HepG2 (cell line): ENCODE results near the gene B3GALT5. TPM values are rescaled to one million over a fixed set of nuclear protein-coding genes. Genes with fewer than 3 reads are reported as not detected.

Experiments used
- ATAC-seq: fragments of 200-7000 bp; cut with Tn5 transposase; 3 replicates; pipeline ENCODE4 v1.9.1; 2020; ENCODE audit warnings: mild to moderate bottlenecking, moderate library complexity
- BruUV-seq: library from RNA; stranded (reverse); fragments of 400-500 nt; replicated peaks from 2 replicates; lab custom pipeline; 2021; lab: Mats Ljungman, UMichigan
- CTCF ChIA-PET: fragments of 300-600 bp; formaldehyde crosslinking; extraction: SDS; loops from one replicate; lab custom pipeline; 2021; ENCODE audit warnings: low total read pairs, inconsistent platforms, low intra/inter-chr PET ratio; lab: Yijun Ruan, JAX
- POLR2A ChIA-PET: fragments of 350-600 bp; sonication (Branson Sonifier 250); formaldehyde crosslinking; loops from one replicate; lab custom pipeline; 2020; ENCODE audit warnings: antibody characterized with exemption, inconsistent platforms; lab: Yijun Ruan, JAX
- DNase-seq: peaks from one replicate; pipeline ENCODE4 v3.0.0-alpha.2; 2015; ENCODE audit warnings: low spot score
- FAIRE-seq: peaks from 3 replicates; lab custom pipeline; 2011; peaks lifted over from hg19 to GRCh38; lab: Jason Lieb, UNC
- H2AFZ ChIP-seq: one replicate; pipeline ENCODE4 v1.6.1; 2011; ENCODE audit warnings: low read length, inconsistent platforms
- H3K27ac ChIP-seq: fragments of 300-600 bp; 3 replicates; pipeline ENCODE4 v1.8.0; 2011; ENCODE audit warnings: mixed run types, mild to moderate bottlenecking, mixed read lengths, low read length, inconsistent platforms; ENCODE audit not compliant: insufficient read depth; ENCODE audit errors: extremely low read length
- H3K27me3 ChIP-seq, 2 experiments: fragments of 200-600 bp in 1 of 2; 2 replicates in 1 of 2; 3 replicates in 1 of 2; pipeline versions ENCODE4 v1.6.0 to v1.8.0; 2011; ENCODE audit warnings: low read length in 2 of 2, mild to moderate bottlenecking in 2 of 2, moderate library complexity in 2 of 2, inconsistent platforms in 1 of 2; ENCODE audit not compliant: insufficient read depth in 2 of 2, control insufficient read depth in 1 of 2
- H3K36me3 ChIP-seq, 2 experiments: fragments of 200-600 bp in 1 of 2; replicated peaks in 1 of 2; 2 replicates in 1 of 2; 3 replicates in 1 of 2; pipeline versions ENCODE4 v1.5.1 to v1.8.0; 2011; ENCODE audit warnings: low read length in 2 of 2, inconsistent platforms in 1 of 2; ENCODE audit not compliant: insufficient read depth in 2 of 2, control insufficient read depth in 1 of 2
- H3K4me1 ChIP-seq: 2 replicates; pipeline ENCODE4 v1.5.1; 2012; ENCODE audit warnings: low read length, inconsistent platforms; ENCODE audit not compliant: insufficient read depth
- H3K4me2 ChIP-seq: 2 replicates; pipeline ENCODE4 v1.6.0; 2011; ENCODE audit warnings: low read depth, low read length, inconsistent platforms
- H3K4me3 ChIP-seq, 3 experiments: fragments of 200-600 bp in 1 of 3; sonication (generic), shearing (Covaris generic) in 1 of 3; replicated peaks in 1 of 3; 2 replicates each; pipeline ENCODE4 v1.5.1; 2011 to 2016; ENCODE audit warnings: low read length in 3 of 3, inconsistent platforms in 2 of 3, low read depth in 2 of 3, mild to moderate bottlenecking in 2 of 3, control low read depth in 1 of 3, mixed read lengths in 1 of 3; ENCODE audit not compliant: insufficient read depth in 1 of 3
- H3K79me2 ChIP-seq: one replicate; pipeline ENCODE4 v1.6.1; 2011; ENCODE audit warnings: low read length, inconsistent platforms; ENCODE audit not compliant: insufficient read depth
- H3K9ac ChIP-seq: 2 replicates; pipeline ENCODE4 v1.6.0; 2011; ENCODE audit warnings: mild to moderate bottlenecking, low read depth, low read length, inconsistent platforms; ENCODE audit not compliant: insufficient read depth
- H3K9me3 ChIP-seq: 2 replicates; pipeline ENCODE4 v1.5.1; 2012; ENCODE audit warnings: mild to moderate bottlenecking, low read length
- H4K20me1 ChIP-seq: 2 replicates; pipeline ENCODE4 v1.6.0; 2011; ENCODE audit warnings: inconsistent platforms, mild to moderate bottlenecking, low read length, moderate library complexity; ENCODE audit not compliant: insufficient read depth
- EZH2 ChIP-seq: conservative IDR thresholded peaks from 2 replicates; pipeline ENCODE4 v1.6.1; 2012; ENCODE audit warnings: mild to moderate bottlenecking, low read depth, low read length, moderate library complexity
- JUNB ChIP-seq: sonication (generic); formaldehyde crosslinking; IDR thresholded peaks from 2 replicates; pipeline ENCODE4 v1.8.0; 2022; ENCODE audit warnings: missing genetic modification reagents, mild to moderate bottlenecking, borderline replicate concordance
- RAD21 ChIP-seq: fragments of 450-650 bp; formaldehyde crosslinking; IDR thresholded peaks from 2 replicates; pipeline ENCODE4 v1.5.0; 2020; ENCODE audit warnings: mild to moderate bottlenecking
- ZNF253 ChIP-seq: sonication (generic); formaldehyde crosslinking; IDR thresholded peaks from 2 replicates; pipeline ENCODE4 v1.8.0; 2022; ENCODE audit warnings: mild to moderate bottlenecking, missing genetic modification reagents, borderline replicate concordance
- ZNF652 ChIP-seq: IDR thresholded peaks from 2 replicates; pipeline ENCODE4 v1.6.1; 2016; ENCODE audit warnings: low read depth, borderline replicate concordance
- WGBS: methylation state at CpG from one replicate; pipeline ENCODE4 v1.1.6; 2017; ENCODE audit warnings: low lambda C conversion rate; 5-methylcytosine and 5-hydroxymethylcytosine counted together
- in situ Hi-C: cut with HindIII; loops from 2 replicates; pipeline ENCODE4 v1.10.0; 2017; ENCODE audit warnings: low pct_unique_long_range_greater_than_20kb; ENCODE audit not compliant: extremely low pct_ligation_motif_present
- intact Hi-C: fragments of 100-400 bp; cut with micrococcal nuclease; formaldehyde crosslinking; loops from one replicate; pipeline ENCODE4 v1.10.0; 2022; ENCODE audit not compliant: unreplicated experiment
- polyA plus RNA-seq, 8 experiments: library from polyadenylated mRNA; depleted of rRNA in 3 of 8; stranded (reverse) in 7 of 8; unstranded in 1 of 8; fragments of >200 nt; fragmentation: Illumina TruSeq in 4 of 8; extraction: Trizol in 4 of 8; gene quantifications; 2 replicates each; pipeline versions ENCODE4 v1.2.1 to v1.2.3, GENCODE V29; 2011 to 2016; ENCODE audit warnings: low read depth in 4 of 8, missing spikeins in 1 of 8, mixed read lengths in 1 of 8; ENCODE audit not compliant: insufficient read depth in 1 of 8
- total RNA-seq, 5 experiments: library from RNA; depleted of rRNA; stranded (reverse); fragments of >200 nt; fragmentation: Illumina TruSeq; extraction: Trizol; gene quantifications; 2 replicates each; pipeline ENCODE4 v1.2.3, GENCODE V29; 2016; ENCODE audit warnings: low read depth in 1 of 5
- TF ChIP-seq, protein P1 (sequence below): fragments of 450-650 bp; IDR thresholded peaks from 2 replicates; pipeline ENCODE4 v1.6.1; 2016

Gene B3GALT5
- total and polyA plus RNA-seq, 2 of the 13 experiments (the other 11 are each of a cell fraction or from before 2014, with no cell fraction given), result 0.02 to 0.03 TPM

DNA sequence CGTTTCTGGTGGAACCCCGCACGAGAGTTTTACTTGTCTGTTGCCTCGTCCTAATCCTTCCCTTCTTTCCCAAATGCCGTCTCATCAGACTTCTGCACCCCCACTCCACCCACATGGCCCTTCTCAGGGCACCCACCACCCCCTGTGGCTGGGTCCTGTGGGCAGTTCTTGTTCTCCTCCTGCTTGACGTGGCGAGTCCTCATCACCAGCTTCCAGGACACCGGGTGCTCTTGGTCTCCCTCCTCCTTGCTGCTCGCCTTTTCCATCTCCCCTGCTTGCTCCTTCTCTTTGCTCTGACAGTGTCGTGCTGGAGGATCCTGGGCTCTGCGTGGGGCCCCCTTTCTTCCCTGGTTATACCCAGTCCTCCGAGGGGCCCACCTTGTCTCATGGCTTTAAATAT, 51.8 kb downstream of the B3GALT5 start (continued):
- TF ChIP-seq JUNB (CRISPR knock-in tag), result no peak

DNA sequence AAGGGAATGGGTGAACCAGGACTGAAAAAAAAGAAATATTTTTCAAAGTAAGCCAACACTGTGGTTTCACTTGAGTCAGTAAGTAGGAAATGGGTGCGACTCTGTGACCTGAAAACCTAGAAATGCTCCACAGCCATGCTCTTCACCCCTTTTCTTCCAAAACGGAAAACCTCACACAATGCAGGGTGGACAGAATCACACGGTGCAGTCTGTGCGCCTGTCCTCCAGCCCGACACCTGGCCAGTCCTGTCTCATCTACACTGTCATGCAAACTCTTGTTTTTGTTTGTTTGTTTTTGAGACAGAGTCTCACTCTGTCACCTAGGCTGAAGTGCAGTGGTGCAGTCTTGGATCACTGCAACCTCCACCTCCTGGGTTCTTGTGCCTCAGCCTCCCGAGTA, 53.3 kb downstream of the B3GALT5 start:
- Histone ChIP-seq H3K4me3 (no peak overlapping the region), H3K27me3 (peaks cover 4 to 5% of the 10 kb centered on the region in 2 experiments; a peak in 1 of 5 replicates), H3K4me1 (no peaks in the 10 kb centered on the region), H3K36me3 (no peaks in the 10 kb centered on the region), H3K4me2 (no peak overlapping the region), H3K27ac (no peak overlapping the region), H3K79me2 (no peaks in the 10 kb centered on the region), H3K9me3 (no peaks in the 10 kb centered on the region), H4K20me1 (no peaks in the 10 kb centered on the region), H3K9ac (no peak overlapping the region), H2AFZ (no peak overlapping the region)
- intact Hi-C loops, result no loop called here
- ATAC-seq, result no peak
- CTCF ChIA-PET, result no interaction called here
- POLR2A ChIA-PET, result no interaction called here
- DNase-seq, result no peak
- TF ChIP-seq ZNF652 (CRISPR knock-in tag), result no peak
- no peak for TF ChIP-seq ZNF253
- no peak for TF ChIP-seq RAD21 (CRISPR knock-in tag)
- TF ChIP-seq EZH2, result no peak
- TF ChIP-seq, protein P1, sequence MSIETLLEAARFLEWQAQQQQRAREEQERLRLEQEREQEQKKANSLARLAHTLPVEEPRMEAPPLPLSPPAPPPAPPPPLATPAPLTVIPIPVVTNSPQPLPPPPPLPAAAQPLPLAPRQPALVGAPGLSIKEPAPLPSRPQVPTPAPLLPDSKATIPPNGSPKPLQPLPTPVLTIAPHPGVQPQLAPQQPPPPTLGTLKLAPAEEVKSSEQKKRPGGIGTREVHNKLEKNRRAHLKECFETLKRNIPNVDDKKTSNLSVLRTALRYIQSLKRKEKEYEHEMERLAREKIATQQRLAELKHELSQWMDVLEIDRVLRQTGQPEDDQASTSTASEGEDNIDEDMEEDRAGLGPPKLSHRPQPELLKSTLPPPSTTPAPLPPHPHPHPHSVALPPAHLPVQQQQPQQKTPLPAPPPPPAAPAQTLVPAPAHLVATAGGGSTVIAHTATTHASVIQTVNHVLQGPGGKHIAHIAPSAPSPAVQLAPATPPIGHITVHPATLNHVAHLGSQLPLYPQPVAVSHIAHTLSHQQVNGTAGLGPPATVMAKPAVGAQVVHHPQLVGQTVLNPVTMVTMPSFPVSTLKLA, result no peak
- BruUV-seq, result no TSS peak
- in situ Hi-C loops, result no loop called here
- WGBS, result 48% methylated on average over 6 of the region's 6 CpGs
- FAIRE-seq, result no peak
